ENCODE measurements around the gene EID3.

The EID3 gene

GRCh38 chr12:104340177-104340576 lies 36.6 kb downstream of the EID3 start:
- Histone ChIP-seq H3K23ac (ENCODE audit: low read length) (no peak overlapping the region), H2BK15ac (replicated peaks; ENCODE audit: low read depth) (no peak overlapping the region), H3K36me3 (ENCODE audit: control insufficient read depth, insufficient read depth, low read length) (peaks cover 13% of the 10 kb centered on the region), H4K5ac (ENCODE audit: low read length) (no peak overlapping the region), H3K4ac (ENCODE audit: low read depth, low read length) (no peak overlapping the region), H3K9ac (ENCODE audit: low read length) (no peak overlapping the region), H3K27ac (ENCODE audit: low read depth, low read length) (no peak overlapping the region), H3K79me1 (ENCODE audit: low read length) (peaks cover 2% of the 10 kb centered on the region), H3K56ac (ENCODE audit: low read length) (no peak overlapping the region), H2BK120ac (ENCODE audit: low read depth, low read length) (no peak overlapping the region), H3K4me3 (ENCODE audit: low read length) (no peak overlapping the region), H3K27me3 (ENCODE audit: insufficient read depth, low read length, poor library complexity) (no peaks in the 10 kb centered on the region), H2BK5ac (ENCODE audit: low read length) (no peak overlapping the region), H3K18ac (ENCODE audit: low read length) (no peak overlapping the region), H4K8ac (ENCODE audit: low read depth, low read length) (no peak overlapping the region), H3K4me1 (ENCODE audit: control insufficient read depth, low read depth, low read length) (no peaks in the 10 kb centered on the region), H2AK5ac (ENCODE audit: low read length) (no peak overlapping the region), H3K79me2 (ENCODE audit: control insufficient read depth, insufficient read depth, low read length) (no peaks in the 10 kb centered on the region), H3K4me2 (ENCODE audit: low read length) (no peak overlapping the region)
- WGBS (ENCODE audit: extremely low coverage, insufficient coverage, low lambda C conversion rate) = no CpG with 5 or more reads among the region's 1 CpG
- DNase-seq = no peak

GRCh38 chr12:104340925-104341611 lies 37.5 kb downstream of the EID3 start:
- no peak overlapping the region for H2BK120ac ChIP-seq (ENCODE audit: low read depth, low read length)
- no peaks in the 10 kb centered on the region for H3K4me1 ChIP-seq (ENCODE audit: control insufficient read depth, low read depth, low read length)
- H3K36me3 ChIP-seq (ENCODE audit: control insufficient read depth, insufficient read depth, low read length) = peaks cover 13% of the 10 kb centered on the region
- no peak overlapping the region for H3K4me3 ChIP-seq (ENCODE audit: low read length)
- no peak overlapping the region for H4K5ac ChIP-seq (ENCODE audit: low read length)
- DNase-seq = no peak
- no CpG with 5 or more reads among the region's 6 CpGs for WGBS (ENCODE audit: extremely low coverage, insufficient coverage, low lambda C conversion rate)
- H3K18ac ChIP-seq (ENCODE audit: low read length) = no peak overlapping the region
- H3K56ac ChIP-seq (ENCODE audit: low read length) = no peak overlapping the region
- H3K79me1 ChIP-seq (ENCODE audit: low read length) = peaks cover 2% of the 10 kb centered on the region
- H2AK5ac ChIP-seq (ENCODE audit: low read length) = no peak overlapping the region
- H3K9ac ChIP-seq (ENCODE audit: low read length) = no peak overlapping the region
- H3K4ac ChIP-seq (ENCODE audit: low read depth, low read length) = no peak overlapping the region
- H3K27ac ChIP-seq (ENCODE audit: low read depth, low read length) = no peak overlapping the region
- no peaks in the 10 kb centered on the region for H3K27me3 ChIP-seq (ENCODE audit: insufficient read depth, low read length, poor library complexity)
- H2BK15ac ChIP-seq (replicated peaks; ENCODE audit: low read depth) = no peak overlapping the region
- no peak overlapping the region for H4K8ac ChIP-seq (ENCODE audit: low read depth, low read length)
- H3K4me2 ChIP-seq (ENCODE audit: low read length) = no peak overlapping the region
- no peaks in the 10 kb centered on the region for H3K79me2 ChIP-seq (ENCODE audit: control insufficient read depth, insufficient read depth, low read length)
- no peak overlapping the region for H2BK5ac ChIP-seq (ENCODE audit: low read length)
- H3K23ac ChIP-seq (ENCODE audit: low read length) = no peak overlapping the region

GRCh38 chr12:104342147-104342546 lies 38.6 kb downstream of the EID3 start:
- H3K56ac ChIP-seq (ENCODE audit: low read length) = no peak overlapping the region
- peaks cover 2% of the 10 kb centered on the region for H3K79me1 ChIP-seq (ENCODE audit: low read length)
- no peak overlapping the region for H3K4me3 ChIP-seq (ENCODE audit: low read length)
- H3K27ac ChIP-seq (ENCODE audit: low read depth, low read length) = no peak overlapping the region
- H2BK120ac ChIP-seq (ENCODE audit: low read depth, low read length) = no peak overlapping the region
- DNase-seq = no peak
- H3K27me3 ChIP-seq (ENCODE audit: insufficient read depth, low read length, poor library complexity) = no peaks in the 10 kb centered on the region
- no peak overlapping the region for H2BK15ac ChIP-seq (replicated peaks; ENCODE audit: low read depth)
- H3K36me3 ChIP-seq (ENCODE audit: control insufficient read depth, insufficient read depth, low read length) = peaks cover 13% of the 10 kb centered on the region
- no peak overlapping the region for H3K4ac ChIP-seq (ENCODE audit: low read depth, low read length)
- no peak overlapping the region for H2AK5ac ChIP-seq (ENCODE audit: low read length)
- H2BK5ac ChIP-seq (ENCODE audit: low read length) = no peak overlapping the region
- no peaks in the 10 kb centered on the region for H3K4me1 ChIP-seq (ENCODE audit: control insufficient read depth, low read depth, low read length)
- H3K79me2 ChIP-seq (ENCODE audit: control insufficient read depth, insufficient read depth, low read length) = no peaks in the 10 kb centered on the region
- WGBS (ENCODE audit: extremely low coverage, insufficient coverage, low lambda C conversion rate) = no CpG with 5 or more reads among the region's 2 CpGs
- no peak overlapping the region for H4K5ac ChIP-seq (ENCODE audit: low read length)
- H4K8ac ChIP-seq (ENCODE audit: low read depth, low read length) = no peak overlapping the region
- H3K23ac ChIP-seq (ENCODE audit: low read length) = no peak overlapping the region
- no peak overlapping the region for H3K18ac ChIP-seq (ENCODE audit: low read length)
- no peak overlapping the region for H3K4me2 ChIP-seq (ENCODE audit: low read length)
- no peak overlapping the region for H3K9ac ChIP-seq (ENCODE audit: low read length)

- peaks cover 13% of the 10 kb centered on the region for H3K36me3 ChIP-seq (ENCODE audit: control insufficient read depth, insufficient read depth, low read length)
- WGBS (ENCODE audit: extremely low coverage, insufficient coverage, low lambda C conversion rate) = no CpG with 5 or more reads among the region's 12 CpGs
These were observed 39.2 kb downstream of the EID3 start for GRCh38 chr12:104342635-104343249.

GRCh38 chr12:104344682-104345081 lies 41.1 kb downstream of the EID3 start:
- H2BK5ac ChIP-seq (ENCODE audit: low read length) = no peak overlapping the region
- H3K27ac ChIP-seq (ENCODE audit: low read depth, low read length) = no peak overlapping the region
- no peak overlapping the region for H3K56ac ChIP-seq (ENCODE audit: low read length)
- H4K5ac ChIP-seq (ENCODE audit: low read length) = no peak overlapping the region
- H3K4me1 ChIP-seq (ENCODE audit: control insufficient read depth, low read depth, low read length) = no peaks in the 10 kb centered on the region
- no peaks in the 10 kb centered on the region for H3K79me2 ChIP-seq (ENCODE audit: control insufficient read depth, insufficient read depth, low read length)
- no peak overlapping the region for H4K8ac ChIP-seq (ENCODE audit: low read depth, low read length)
- H3K4me3 ChIP-seq (ENCODE audit: low read length) = no peak overlapping the region
- no peak overlapping the region for H3K18ac ChIP-seq (ENCODE audit: low read length)
- H3K4me2 ChIP-seq (ENCODE audit: low read length) = no peak overlapping the region
- no peaks in the 10 kb centered on the region for H3K27me3 ChIP-seq (ENCODE audit: insufficient read depth, low read length, poor library complexity)
- no peak overlapping the region for H3K4ac ChIP-seq (ENCODE audit: low read depth, low read length)
- no peak overlapping the region for H2BK120ac ChIP-seq (ENCODE audit: low read depth, low read length)
- H3K36me3 ChIP-seq (ENCODE audit: control insufficient read depth, insufficient read depth, low read length) = peaks cover 13% of the 10 kb centered on the region
- no peak overlapping the region for H2BK15ac ChIP-seq (replicated peaks; ENCODE audit: low read depth)
- H3K79me1 ChIP-seq (ENCODE audit: low read length) = peaks cover 2% of the 10 kb centered on the region
- H3K23ac ChIP-seq (ENCODE audit: low read length) = no peak overlapping the region
- no peak for DNase-seq
- no peak overlapping the region for H3K9ac ChIP-seq (ENCODE audit: low read length)
- H2AK5ac ChIP-seq (ENCODE audit: low read length) = no peak overlapping the region
- WGBS (ENCODE audit: extremely low coverage, insufficient coverage, low lambda C conversion rate) = no CpG with 5 or more reads among the region's 2 CpGs

More at GRCh38 chr12:104342635-104343249, 39.2 kb downstream of the EID3 start:
- Histone ChIP-seq H3K9ac (ENCODE audit: low read length) (no peak overlapping the region), H2AK5ac (ENCODE audit: low read length) (no peak overlapping the region), H3K79me1 (ENCODE audit: low read length) (peaks cover 2% of the 10 kb centered on the region), H2BK15ac (replicated peaks; ENCODE audit: low read depth) (no peak overlapping the region), H3K56ac (ENCODE audit: low read length) (no peak overlapping the region), H3K4me3 (ENCODE audit: low read length) (no peak overlapping the region), H3K4me2 (ENCODE audit: low read length) (no peak overlapping the region), H2BK120ac (ENCODE audit: low read depth, low read length) (no peak overlapping the region), H3K18ac (ENCODE audit: low read length) (no peak overlapping the region), H3K23ac (ENCODE audit: low read length) (no peak overlapping the region), H4K8ac (ENCODE audit: low read depth, low read length) (no peak overlapping the region), H3K27me3 (ENCODE audit: insufficient read depth, low read length, poor library complexity) (no peaks in the 10 kb centered on the region), H3K4ac (ENCODE audit: low read depth, low read length) (no peak overlapping the region), H4K5ac (ENCODE audit: low read length) (no peak overlapping the region), H2BK5ac (ENCODE audit: low read length) (no peak overlapping the region), H3K27ac (ENCODE audit: low read depth, low read length) (no peak overlapping the region), H3K79me2 (ENCODE audit: control insufficient read depth, insufficient read depth, low read length) (no peaks in the 10 kb centered on the region), H3K4me1 (ENCODE audit: control insufficient read depth, low read depth, low read length) (no peaks in the 10 kb centered on the region)
- DNase-seq = no peak

Data from mesendoderm (in vitro differentiated cells).